GM12878 (cell line): ENCODE results near the gene TECPR1. TPM values are rescaled to one million over a fixed set of nuclear protein-coding genes. Genes with fewer than 3 reads are reported as not detected.

Experiments
- ATAC-seq: fragments of 200-7000 bp; cut with Tn5 transposase; 3 replicates; pipeline ENCODE4 v1.9.1; 2020; ENCODE audit warnings: mild to moderate bottlenecking, moderate library complexity
- BruUV-seq: library from RNA; stranded (reverse); fragments of 400-500 nt; replicated peaks from 2 replicates; lab custom pipeline; 2021; lab: Mats Ljungman, UMichigan
- CTCF ChIA-PET: fragments of 300-600 bp; sonication (Branson Sonifier 250); formaldehyde crosslinking; extraction: SDS; loops from one replicate; lab custom pipeline; 2021; ENCODE audit warnings: inconsistent platforms; lab: Yijun Ruan, JAX
- POLR2A ChIA-PET: fragments of 350-600 bp; formaldehyde crosslinking; extraction: SDS; loops from one replicate; lab custom pipeline; 2021; ENCODE audit warnings: inconsistent platforms; lab: Charles Lee
- RAD21 ChIA-PET: fragments of 300-600 bp; sonication (Branson Sonifier 250); formaldehyde crosslinking; loops from one replicate; lab custom pipeline; 2023; ENCODE audit warnings: antibody characterized with exemption; ENCODE audit not compliant: unreplicated experiment; lab: Charles Lee
- SMC1A ChIA-PET: fragments of 300-600 bp; sonication (Branson Sonifier 250); formaldehyde crosslinking; loops from one replicate; lab custom pipeline; 2023; ENCODE audit not compliant: unreplicated experiment, uncharacterized antibody; lab: Charles Lee
- DNase-seq: peaks from one replicate; pipeline ENCODE4 v3.0.0-alpha.2; 2011; ENCODE audit warnings: low read depth, low spot score
- FAIRE-seq: peaks from 3 replicates; lab custom pipeline; 2011; peaks lifted over from hg19 to GRCh38; lab: Jason Lieb, UNC
- H2AFZ ChIP-seq: 2 replicates; pipeline ENCODE4 v1.6.0; 2011; ENCODE audit warnings: low read depth, low read length, control low read depth; ENCODE audit not compliant: control insufficient read depth
- H3K27ac ChIP-seq: 2 replicates; pipeline ENCODE4 v1.5.1; 2011; ENCODE audit warnings: control low read depth; ENCODE audit not compliant: control insufficient read depth, insufficient read depth
- H3K27me3 ChIP-seq, 2 experiments: replicated peaks in 1 of 2; 2 replicates each; pipeline versions ENCODE4 v1.6.0 to v1.6.1; 2011; ENCODE audit warnings: low read length in 1 of 2; ENCODE audit not compliant: control insufficient read depth in 2 of 2, insufficient read depth in 2 of 2
- H3K36me3 ChIP-seq, 2 experiments: 2 replicates each; pipeline ENCODE4 v1.5.1; 2011; ENCODE audit warnings: low read length in 1 of 2; ENCODE audit not compliant: control insufficient read depth in 2 of 2, insufficient read depth in 2 of 2
- H3K4me1 ChIP-seq: 2 replicates; pipeline ENCODE4 v1.6.1; 2011; ENCODE audit warnings: mild to moderate bottlenecking, low read length, moderate library complexity, mixed read lengths; ENCODE audit not compliant: control insufficient read depth, insufficient read depth
- H3K4me2 ChIP-seq: 2 replicates; pipeline ENCODE4 v1.6.0; 2011; ENCODE audit warnings: control low read depth; ENCODE audit not compliant: control insufficient read depth, insufficient read depth
- H3K4me3 ChIP-seq: fragments of 200-600 bp; sonication (generic); 2 replicates; pipeline ENCODE4 v1.5.1; 2016
- H3K79me2 ChIP-seq: 2 replicates; pipeline ENCODE4 v1.6.0; 2011; ENCODE audit warnings: low read length; ENCODE audit not compliant: control insufficient read depth, insufficient read depth
- H3K9ac ChIP-seq: 2 replicates; pipeline ENCODE4 v1.8.0; 2011; ENCODE audit warnings: low read length, control low read depth, mixed read lengths; ENCODE audit not compliant: control insufficient read depth, insufficient read depth
- H3K9me3 ChIP-seq: replicated peaks from 3 replicates; pipeline ENCODE4 v1.5.1; 2011; ENCODE audit warnings: mild to moderate bottlenecking, low read length; ENCODE audit not compliant: control insufficient read depth, insufficient read depth
- H4K20me1 ChIP-seq: 2 replicates; pipeline ENCODE4 v1.6.0; 2011; ENCODE audit not compliant: control insufficient read depth, insufficient read depth
- BCL3 ChIP-seq: IDR thresholded peaks from 2 replicates; pipeline ENCODE4 v1.6.1; 2011; ENCODE audit warnings: borderline replicate concordance, low read depth, mild to moderate bottlenecking, moderate library complexity, low read length; ENCODE audit not compliant: insufficient read depth, poor library complexity, severe bottlenecking
- BHLHE40 ChIP-seq, 2 experiments: fragments of 450-650 bp in 1 of 2; IDR thresholded peaks; 2 replicates each; pipeline ENCODE4 v1.6.1; 2011 to 2017; ENCODE audit warnings: low read depth in 2 of 2, borderline replicate concordance in 1 of 2, improper control_type of control experiment in 1 of 2, low read length in 1 of 2, mild to moderate bottlenecking in 1 of 2
- CBX3 ChIP-seq: fragments of 200-600 bp; sonication (generic); IDR thresholded peaks from 2 replicates; pipeline ENCODE4 v1.6.1; 2016; ENCODE audit warnings: low read depth, borderline replicate concordance
- IRF3 ChIP-seq: fragments of 450-650 bp; IDR thresholded peaks from 2 replicates; pipeline ENCODE4 v1.6.1; 2014; ENCODE audit warnings: mild to moderate bottlenecking
- IRF5 ChIP-seq: fragments of 450-650 bp; IDR thresholded peaks from 2 replicates; pipeline ENCODE4 v1.6.1; 2017; ENCODE audit warnings: borderline replicate concordance
- MEF2A ChIP-seq: IDR thresholded peaks from 2 replicates; pipeline ENCODE4 v1.6.1; 2011; ENCODE audit warnings: low read depth, mild to moderate bottlenecking, low read length, moderate library complexity; ENCODE audit not compliant: insufficient read depth
- MEF2B ChIP-seq: fragments of 450-650 bp; IDR thresholded peaks from 2 replicates; pipeline ENCODE4 v1.6.1; 2018; ENCODE audit warnings: mild to moderate bottlenecking, moderate library complexity; ENCODE audit not compliant: partially characterized antibody, poor library complexity, severe bottlenecking
- NR2C1 ChIP-seq: fragments of 450-650 bp; IDR thresholded peaks from 2 replicates; pipeline ENCODE4 v1.6.1; 2017; ENCODE audit warnings: antibody characterized with exemption, mild to moderate bottlenecking, moderate library complexity
- POU2F2 ChIP-seq: IDR thresholded peaks from 3 replicates; pipeline ENCODE4 v1.6.1; 2011; ENCODE audit warnings: low read depth, mild to moderate bottlenecking, low read length, borderline replicate concordance
- RELA ChIP-seq: fragments of 450-650 bp; IDR thresholded peaks from 2 replicates; pipeline ENCODE4 v1.8.0; 2014; ENCODE audit warnings: borderline replicate concordance; ENCODE audit not compliant: partially characterized antibody
- RUNX3 ChIP-seq: IDR thresholded peaks from 2 replicates; pipeline ENCODE4 v1.6.1; 2012; ENCODE audit warnings: low read length, inconsistent platforms
- SREBF2 ChIP-seq: IDR thresholded peaks from 2 replicates; pipeline ENCODE4 v1.6.1; 2012; ENCODE audit warnings: mild to moderate bottlenecking, low read length
- ZNF592 ChIP-seq: fragments of 450-650 bp; IDR thresholded peaks from 2 replicates; pipeline ENCODE4 v1.6.1; 2017; ENCODE audit warnings: mild to moderate bottlenecking, moderate library complexity
- WGBS: methylation state at CpG from one replicate; pipeline ENCODE4 v1.1.6; 2016; ENCODE audit warnings: low lambda C conversion rate; ENCODE audit not compliant: insufficient replicate concordance, insufficient coverage; ENCODE audit errors: missing lambda C conversion rate; 5-methylcytosine and 5-hydroxymethylcytosine counted together
- in situ Hi-C: fragments of 300-500 bp; cut with MboI; formaldehyde crosslinking; loops from 9 replicates; pipeline ENCODE4 v1.14.3; 2018; ENCODE audit warnings: mixed read lengths
- intact Hi-C: fragments of 100-400 bp; cut with micrococcal nuclease; formaldehyde crosslinking; loops from one replicate; pipeline ENCODE4 v1.14.2; 2022; ENCODE audit not compliant: unreplicated experiment
- polyA plus RNA-seq, 11 experiments: library from polyadenylated mRNA; depleted of rRNA in 4 of 11; unstranded in 6 of 11; stranded (reverse) in 5 of 11; fragments of >200 nt; fragmentation: Nextera tagmentation in 4 of 11; fragmentation: Illumina TruSeq in 1 of 11; extraction: Ambion mirVana in 4 of 11; extraction: Trizol in 1 of 11; gene quantifications; 1 replicate in 1 of 11; 2 replicates in 10 of 11; pipeline versions ENCODE4 v1.2.1 to v1.2.3, GENCODE V29; 2011 to 2016; ENCODE audit warnings: inconsistent platforms in 2 of 11, missing spikeins in 2 of 11, low read depth in 1 of 11
- total RNA-seq, 4 experiments: library from RNA; depleted of rRNA in 3 of 4; stranded (reverse); fragments of >200 nt in 3 of 4; fragmentation: Illumina TruSeq in 1 of 4; extraction: Trizol in 1 of 4; gene quantifications; 2 replicates each; pipeline versions ENCODE4 v1.2.1 to v1.2.3, GENCODE V29; 2013 to 2021

The TECPR1 gene
- total and polyA plus RNA-seq, 10 of the 15 experiments (the other 5 are each of a cell fraction or from before 2014, with no cell fraction given), result 0.26 to 16.8 (median 4.2) TPM

- TF ChIP-seq POU2F2 (no peak), IRF5 (no peak), BHLHE40 (IDR thresholded peaks at IDR 0.05; ENCODE audit: borderline replicate concordance in 1 of 2, low read depth in 2 of 2, low read length in 1 of 2) (no peak)
Measured at GRCh38 chr7:98180751-98181150, 71.3 kb downstream of the TECPR1 start (continued).

- no peaks in the 10 kb centered on the region for H3K4me1 ChIP-seq
- no peaks in the 10 kb centered on the region; a peak in 2 of 4 replicates for H3K36me3 ChIP-seq
- H3K4me3 ChIP-seq, result no peak overlapping the region
- no peak for FAIRE-seq
- intact Hi-C loops (no loop called here), in situ Hi-C loops (no loop called here)
- CTCF ChIA-PET, result interaction anchor here (1.5 to 4.5 kb wide), 3 partner anchors 11 to 158 kb away, joined by 3 to 31 read pairs (median 12); no protein-coding TSS in a partner anchor
- no peak overlapping the region for H3K9ac ChIP-seq
- SMC1A ChIA-PET, result interaction anchor here (1.4 to 1.8 kb wide), 2 partner anchors 10 to 156 kb away, joined by 4 to 6 read pairs; no protein-coding TSS in a partner anchor
- DNase-seq, result no peak
- no peaks in the 10 kb centered on the region for H3K79me2 ChIP-seq
- H4K20me1 ChIP-seq, result no peaks in the 10 kb centered on the region
- H2AFZ ChIP-seq, result no peak overlapping the region
- H3K27me3 ChIP-seq, result no peaks in the 10 kb centered on the region
- H3K9me3 ChIP-seq, result no peaks in the 10 kb centered on the region; the same call in 2 of the 3 replicates
- no peak for ATAC-seq
- 86% methylated on average over 10 of the region's 10 CpGs for WGBS
- no peak overlapping the region for H3K27ac ChIP-seq
- no peak overlapping the region for H3K4me2 ChIP-seq
- RAD21 ChIA-PET, result interaction anchor here (1.2 to 1.6 kb wide), 2 partner anchors 10 to 157 kb away, joined by 3 to 5 read pairs; no protein-coding TSS in a partner anchor
- POLR2A ChIA-PET, result no interaction called here
- BruUV-seq, result no TSS peak
- TF ChIP-seq SREBF2 (no peak), RELA (no peak), BCL3 (no peak), CBX3 (no peak), IRF3 (no peak), RUNX3 (no peak), MEF2B (no peak), NR2C1 (no peak), ZNF592 (no peak), MEF2A (no peak)
Measured at GRCh38 chr7:98178762-98179490, 73.1 kb downstream of the TECPR1 start.
